Measurements from ENCODE around the gene LTB4R2.
A peak's percentile ranks its signal among the peaks of the same experiment; 100 is the strongest.

LTB4R2 gene

GRCh38 chr14:24297190-24297964, 12.6 kb upstream of the LTB4R2 start (continued):
- TF ChIP-seq ZNF654 (tag by site-specific recombination; IDR thresholded peaks at IDR 0.05; ENCODE audit: low read depth) (peak; percentile 46), REPIN1 (tag by site-specific recombination; IDR thresholded peaks at IDR 0.05; ENCODE audit: low read depth) (no peak), ATF2 (tag by site-specific recombination; IDR thresholded peaks at IDR 0.05; ENCODE audit: low read depth) (no peak), FEZF1 (tag by site-specific recombination; IDR thresholded peaks at IDR 0.05) (no peak), ELK4 (IDR thresholded peaks at IDR 0.05; ENCODE audit: borderline replicate concordance, low read depth, low read length) (no peak), ZNF529 (tag by site-specific recombination; IDR thresholded peaks at IDR 0.05; ENCODE audit: insufficient replicate concordance) (no peak)

GRCh38 chr14:24298892-24299254, 11.1 kb upstream of the LTB4R2 start:
- ChIA-PET POLR2A (interaction anchor here (1.3 to 5.4 kb wide), 5 partner anchors 9 to 83 kb away, joined by 3 to 62 read pairs (median 10); partner anchors contain the start of genes CIDEB, MDP1, RABGGTA and TINF2), CTCF (interaction anchor here (0.7 to 5.7 kb wide), 12 partner anchors 10 to 139 kb away, joined by 3 to 133 read pairs (median 4); partner anchors contain the start of genes CIDEB, IRF9, LTB4R2 and TINF2)
- no peak for TF ChIP-seq ZNF16 (tag by site-specific recombination; IDR thresholded peaks at IDR 0.05; ENCODE audit: low read depth)
- no peak for TF ChIP-seq CTCF (tag by site-specific recombination; IDR thresholded peaks at IDR 0.05)
- no peak for TF ChIP-seq ZEB2 (tag by site-specific recombination; IDR thresholded peaks at IDR 0.05)
- no peak for TF ChIP-seq ZNF645 (tag by site-specific recombination; IDR thresholded peaks at IDR 0.05)
- no peak for TF ChIP-seq ZNF777 (tag by site-specific recombination; IDR thresholded peaks at IDR 0.05; ENCODE audit: borderline replicate concordance)
- TF ChIP-seq ZFP3 (tag by site-specific recombination; IDR thresholded peaks at IDR 0.05; ENCODE audit: low read depth) = no peak
- TF ChIP-seq YY1 (tag by site-specific recombination; IDR thresholded peaks at IDR 0.05) = no peak
- TF ChIP-seq KLF1 (tag by site-specific recombination; IDR thresholded peaks at IDR 0.05) = no peak
- TF ChIP-seq ZNF19 (tag by site-specific recombination; IDR thresholded peaks at IDR 0.05; ENCODE audit: low read depth) = no peak
- no peak for TF ChIP-seq MEIS1 (CRISPR knock-in tag; IDR thresholded peaks at IDR 0.05; ENCODE audit: borderline replicate concordance)
- Histone ChIP-seq H3K27ac (ENCODE audit: extremely low read depth, low read depth, low read length) (peak overlapping the region; percentile 71; the same call in 1 of the 2 replicates), H3K4me3 (ENCODE audit: low read depth, low read length) (peak overlapping the region; percentile 85), H3K36me3 (ENCODE audit: control insufficient read depth in 2 of 2, insufficient read depth in 1 of 2, low read length in 2 of 2) (peaks cover 19 to 51% of the 10 kb centered on the region in 2 experiments), H3K4me1 (ENCODE audit: control insufficient read depth, insufficient read depth, low read length) (peaks cover 12% of the 10 kb centered on the region), H3K9me3 (ENCODE audit: control insufficient read depth, insufficient read depth, low read depth, low read length) (no peaks in the 10 kb centered on the region)
